ENCODE data around the gene F8. TPM values are rescaled to one million over a fixed set of nuclear protein-coding genes. Genes with fewer than 3 reads are reported as not detected.
"Not testable (repeated sequence)": the region's sequence is repeated elsewhere in the genome, so short reads cannot be mapped to it uniquely, and the experiment has no call there.

F8 gene
- total RNA-seq, 1 donor from 2014 or later, result 3.5 TPM

- Mint-ChIP-seq H3K4me3 (ENCODE audit: unreplicated experiment) (no peak overlapping the region), H3K4me1 (ENCODE audit: low read depth) (no peaks in the 10 kb centered on the region), H3K27ac (ENCODE audit: unreplicated experiment) (no peak overlapping the region), H3K27me3 (ENCODE audit: low read depth) (no peaks in the 10 kb centered on the region), H3K9me3 (ENCODE audit: low read depth) (peaks cover 24% of the 10 kb centered on the region), H3K36me3 (ENCODE audit: low read depth) (no peaks in the 10 kb centered on the region)
- no peak for TF ChIP-seq CTCF (IDR thresholded peaks at IDR 0.05)
- DNase-seq (ENCODE audit: low spot score), result no peak
Observed at GRCh38 chrX:154908821-154909220, 113.7 kb downstream of the F8 start.

DNA sequence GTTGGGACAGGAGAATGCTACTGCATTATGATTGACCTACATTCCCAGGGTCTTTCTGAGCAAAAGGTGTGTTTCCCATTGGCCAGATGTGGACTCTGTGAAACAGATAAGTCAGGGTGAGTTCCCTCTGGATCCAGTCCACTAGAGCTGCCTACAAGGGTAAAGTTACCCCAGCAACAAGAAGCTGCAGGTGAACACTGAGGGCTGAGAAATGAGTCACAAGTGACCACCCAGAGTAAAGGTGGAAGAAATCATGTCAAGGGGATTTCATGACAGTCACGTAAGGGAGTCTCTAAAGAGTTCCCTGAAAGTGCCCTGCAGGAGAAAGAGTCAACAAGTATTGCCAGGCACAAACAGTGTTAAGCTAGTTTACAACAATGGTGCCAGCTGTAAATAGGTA is 120.1 kb downstream of the F8 start:
- H3K27me3 Mint-ChIP-seq (ENCODE audit: low read depth), result peaks cover 2% of the 10 kb centered on the region
- DNase-seq (ENCODE audit: low spot score), result no peak
- H3K9me3 Mint-ChIP-seq (ENCODE audit: low read depth), result peaks cover 10% of the 10 kb centered on the region
- H3K4me3 Mint-ChIP-seq (ENCODE audit: unreplicated experiment), result no peak overlapping the region
- no peaks in the 10 kb centered on the region for H3K36me3 Mint-ChIP-seq (ENCODE audit: low read depth)
- H3K27ac Mint-ChIP-seq (ENCODE audit: unreplicated experiment), result no peak overlapping the region
- no peak for TF ChIP-seq CTCF (IDR thresholded peaks at IDR 0.05)
- H3K4me1 Mint-ChIP-seq (ENCODE audit: low read depth), result no peaks in the 10 kb centered on the region

GRCh38 chrX:154900323-154900722 is 122.2 kb downstream of the F8 start:
- TF ChIP-seq CTCF (IDR thresholded peaks at IDR 0.05), result no peak
- no peak overlapping the region for H3K4me3 Mint-ChIP-seq (ENCODE audit: unreplicated experiment)
- H3K9me3 Mint-ChIP-seq (ENCODE audit: low read depth), result peaks cover 10% of the 10 kb centered on the region
- no peaks in the 10 kb centered on the region for H3K4me1 Mint-ChIP-seq (ENCODE audit: low read depth)
- no peak for DNase-seq (ENCODE audit: low spot score)
- peaks cover 2% of the 10 kb centered on the region for H3K27me3 Mint-ChIP-seq (ENCODE audit: low read depth)
- no peaks in the 10 kb centered on the region for H3K36me3 Mint-ChIP-seq (ENCODE audit: low read depth)
- no peak overlapping the region for H3K27ac Mint-ChIP-seq (ENCODE audit: unreplicated experiment)

GRCh38 chrX:154892296-154892695 is 130.2 kb downstream of the F8 start:
- Mint-ChIP-seq H3K4me3 (ENCODE audit: unreplicated experiment) (no peak overlapping the region), H3K27me3 (ENCODE audit: low read depth) (no peaks in the 10 kb centered on the region), H3K4me1 (ENCODE audit: low read depth) (no peaks in the 10 kb centered on the region), H3K27ac (ENCODE audit: unreplicated experiment) (no peak overlapping the region), H3K9me3 (ENCODE audit: low read depth) (peaks cover 19% of the 10 kb centered on the region), H3K36me3 (ENCODE audit: low read depth) (no peaks in the 10 kb centered on the region)
- DNase-seq (ENCODE audit: low spot score), result no peak
- TF ChIP-seq CTCF (IDR thresholded peaks at IDR 0.05), result no peak

DNA sequence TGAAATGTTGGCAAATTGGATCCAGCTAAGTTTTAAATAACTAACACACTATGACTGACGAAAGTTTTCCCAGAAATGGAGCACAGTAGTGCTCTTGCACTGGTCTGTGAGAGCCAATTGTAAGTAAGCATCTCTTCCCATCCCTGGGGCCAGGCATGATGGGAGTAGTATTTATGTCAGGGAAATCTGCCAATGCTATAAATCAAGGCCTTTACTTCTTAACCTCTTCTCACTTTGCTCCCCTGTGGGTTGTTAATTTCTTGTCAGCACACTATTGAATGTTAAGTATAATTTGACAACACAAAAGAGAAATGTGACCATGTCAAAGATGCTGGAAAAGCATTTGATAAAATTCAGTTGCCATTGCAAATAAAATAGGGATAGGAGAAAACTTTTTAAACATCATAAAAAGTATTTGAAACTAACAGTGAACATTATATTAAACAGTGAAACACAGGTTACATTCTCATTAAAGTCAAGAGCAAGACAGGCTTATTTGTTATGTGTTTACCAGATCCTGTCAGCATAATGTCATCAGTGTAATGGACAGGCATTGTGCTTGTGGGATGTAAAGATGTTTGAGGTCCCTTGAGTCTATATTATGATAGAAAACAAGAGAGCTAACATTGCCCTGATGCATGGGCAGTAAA is 131.4 kb downstream of the F8 start:
- H3K4me3 Mint-ChIP-seq (ENCODE audit: unreplicated experiment), result no peak overlapping the region
- H3K4me1 Mint-ChIP-seq (ENCODE audit: low read depth), result no peaks in the 10 kb centered on the region
- H3K9me3 Mint-ChIP-seq (ENCODE audit: low read depth), result peaks cover 19% of the 10 kb centered on the region
- DNase-seq (ENCODE audit: low spot score), result no peak
- no peaks in the 10 kb centered on the region for H3K36me3 Mint-ChIP-seq (ENCODE audit: low read depth)
- H3K27ac Mint-ChIP-seq (ENCODE audit: unreplicated experiment), result no peak overlapping the region
- no peak for TF ChIP-seq CTCF (IDR thresholded peaks at IDR 0.05)
- no peaks in the 10 kb centered on the region for H3K27me3 Mint-ChIP-seq (ENCODE audit: low read depth)

- DNase-seq (ENCODE audit: low spot score); H3K27ac Mint-ChIP-seq (ENCODE audit: unreplicated experiment); H3K27me3 Mint-ChIP-seq (ENCODE audit: low read depth); H3K9me3 Mint-ChIP-seq (ENCODE audit: low read depth); H3K4me3 Mint-ChIP-seq (ENCODE audit: unreplicated experiment); H3K36me3 Mint-ChIP-seq (ENCODE audit: low read depth); H3K4me1 Mint-ChIP-seq (ENCODE audit: low read depth): not testable (repeated sequence)
Observed at GRCh38 chrX:154886789-154887221, 135.7 kb downstream of the F8 start.

- not testable (repeated sequence) for H3K27ac Mint-ChIP-seq (ENCODE audit: unreplicated experiment); H3K4me3 Mint-ChIP-seq (ENCODE audit: unreplicated experiment); H3K27me3 Mint-ChIP-seq (ENCODE audit: low read depth); H3K36me3 Mint-ChIP-seq (ENCODE audit: low read depth); DNase-seq (ENCODE audit: low spot score); H3K4me1 Mint-ChIP-seq (ENCODE audit: low read depth); H3K9me3 Mint-ChIP-seq (ENCODE audit: low read depth)
Observed at GRCh38 chrX:154886069-154886788, 136.3 kb downstream of the F8 start, which contains the start of gene F8A1. Gene F8A1 (plus strand): TSS chrX:154886355. CDS start chrX:154886375, 20 bp downstream.

DNA sequence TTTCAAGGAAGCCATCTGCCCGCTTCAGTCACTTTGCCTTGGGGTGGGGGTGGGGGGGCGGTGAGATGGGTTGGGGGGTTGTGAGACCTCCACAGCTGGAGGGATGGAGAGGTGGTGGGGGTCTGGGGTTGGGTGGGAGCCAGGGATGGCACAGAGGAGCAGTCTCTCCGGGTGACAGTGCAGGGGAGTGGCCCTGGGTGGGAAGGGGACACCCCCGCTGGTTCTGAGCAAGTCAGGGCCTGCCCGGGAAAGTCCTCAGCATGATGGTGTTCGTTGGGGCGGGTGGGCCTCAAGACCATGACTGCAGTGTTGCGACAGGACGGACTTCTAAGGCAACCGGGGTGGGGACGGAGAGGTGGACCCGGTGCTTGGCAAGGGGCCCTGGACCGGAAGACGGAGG is 137.0 kb downstream of the F8 start:
- H3K4me1 Mint-ChIP-seq (ENCODE audit: low read depth); H3K9me3 Mint-ChIP-seq (ENCODE audit: low read depth); H3K4me3 Mint-ChIP-seq (ENCODE audit: unreplicated experiment); H3K36me3 Mint-ChIP-seq (ENCODE audit: low read depth); H3K27me3 Mint-ChIP-seq (ENCODE audit: low read depth); DNase-seq (ENCODE audit: low spot score); H3K27ac Mint-ChIP-seq (ENCODE audit: unreplicated experiment): not testable (repeated sequence)
